T-helper 2 cell treated with Interferon-gamma antibody and Interleukin-4, amounts not matched to agents 5 μg/mL and 100 μg/mL, for 36 hours (primary cell): Measurements from ENCODE around the gene IL1RAPL1.

Experiments used
- DNase-seq: peaks from one replicate; pipeline ENCODE4 v3.0.0; 2021; ENCODE audit warnings: low spot score
- H3K27ac Mint-ChIP-seq: one replicate; pipeline ENCODE4 v1.8.0; 2021; ENCODE audit warnings: mild to moderate bottlenecking, mixed read lengths
- H3K27me3 Mint-ChIP-seq: one replicate; pipeline ENCODE4 v1.8.0; 2021; ENCODE audit warnings: low read depth, mixed read lengths
- H3K36me3 Mint-ChIP-seq: one replicate; pipeline ENCODE4 v1.8.0; 2021; ENCODE audit warnings: low read depth, mixed read lengths
- H3K4me1 Mint-ChIP-seq: one replicate; pipeline ENCODE4 v1.8.0; 2021; ENCODE audit warnings: low read depth, mixed read lengths
- H3K4me3 Mint-ChIP-seq: one replicate; pipeline ENCODE4 v1.8.0; 2022; ENCODE audit warnings: mild to moderate bottlenecking, moderate library complexity, mixed read lengths
- H3K9me3 Mint-ChIP-seq: one replicate; pipeline ENCODE4 v1.8.0; 2021; ENCODE audit warnings: mixed read lengths

IL1RAPL1 gene

GRCh38 chrX:29653721-29654120 lies 1066.5 kb downstream of the IL1RAPL1 start:
- H3K9me3 Mint-ChIP-seq, result no peaks in the 10 kb centered on the region
- DNase-seq, result no peak
- no peaks in the 10 kb centered on the region for H3K27me3 Mint-ChIP-seq
- H3K4me1 Mint-ChIP-seq, result no peaks in the 10 kb centered on the region
- H3K4me3 Mint-ChIP-seq, result no peak overlapping the region
- no peak overlapping the region for H3K27ac Mint-ChIP-seq
- no peaks in the 10 kb centered on the region for H3K36me3 Mint-ChIP-seq

GRCh38 chrX:29659911-29660310 lies 1072.7 kb downstream of the IL1RAPL1 start:
- Mint-ChIP-seq H3K4me3 (no peak overlapping the region), H3K27ac (no peak overlapping the region), H3K36me3 (no peaks in the 10 kb centered on the region), H3K27me3 (no peaks in the 10 kb centered on the region), H3K9me3 (no peaks in the 10 kb centered on the region), H3K4me1 (no peaks in the 10 kb centered on the region)
- no peak for DNase-seq

- H3K36me3 Mint-ChIP-seq, result no peaks in the 10 kb centered on the region
- H3K4me3 Mint-ChIP-seq, result no peak overlapping the region
- H3K4me1 Mint-ChIP-seq, result no peaks in the 10 kb centered on the region
- no peak for DNase-seq
- no peaks in the 10 kb centered on the region for H3K9me3 Mint-ChIP-seq
- no peak overlapping the region for H3K27ac Mint-ChIP-seq
- H3K27me3 Mint-ChIP-seq, result no peaks in the 10 kb centered on the region
Measured at GRCh38 chrX:29661290-29661689, 1074.0 kb downstream of the IL1RAPL1 start.

- H3K9me3 Mint-ChIP-seq, result no peaks in the 10 kb centered on the region
- H3K27ac Mint-ChIP-seq, result no peak overlapping the region
- no peaks in the 10 kb centered on the region for H3K36me3 Mint-ChIP-seq
- H3K27me3 Mint-ChIP-seq, result no peaks in the 10 kb centered on the region
- no peak for DNase-seq
- no peak overlapping the region for H3K4me3 Mint-ChIP-seq
- no peaks in the 10 kb centered on the region for H3K4me1 Mint-ChIP-seq
Measured at GRCh38 chrX:29662101-29662500, 1074.9 kb downstream of the IL1RAPL1 start.

GRCh38 chrX:29662759-29663503 lies 1075.7 kb downstream of the IL1RAPL1 start:
- Mint-ChIP-seq H3K9me3 (no peaks in the 10 kb centered on the region), H3K27ac (no peak overlapping the region), H3K36me3 (no peaks in the 10 kb centered on the region), H3K4me3 (no peak overlapping the region), H3K27me3 (no peaks in the 10 kb centered on the region), H3K4me1 (no peaks in the 10 kb centered on the region)
- no peak for DNase-seq

GRCh38 chrX:29665532-29665931 lies 1078.3 kb downstream of the IL1RAPL1 start:
- no peaks in the 10 kb centered on the region for H3K9me3 Mint-ChIP-seq
- no peaks in the 10 kb centered on the region for H3K27me3 Mint-ChIP-seq
- no peaks in the 10 kb centered on the region for H3K4me1 Mint-ChIP-seq
- H3K27ac Mint-ChIP-seq, result no peak overlapping the region
- no peak for DNase-seq
- H3K4me3 Mint-ChIP-seq, result no peak overlapping the region
- no peaks in the 10 kb centered on the region for H3K36me3 Mint-ChIP-seq

GRCh38 chrX:29666366-29666765 lies 1079.1 kb downstream of the IL1RAPL1 start:
- no peak overlapping the region for H3K4me3 Mint-ChIP-seq
- H3K9me3 Mint-ChIP-seq, result no peaks in the 10 kb centered on the region
- H3K27me3 Mint-ChIP-seq, result no peaks in the 10 kb centered on the region
- H3K27ac Mint-ChIP-seq, result no peak overlapping the region
- H3K4me1 Mint-ChIP-seq, result no peaks in the 10 kb centered on the region
- no peaks in the 10 kb centered on the region for H3K36me3 Mint-ChIP-seq
- no peak for DNase-seq

- Mint-ChIP-seq H3K27ac (no peak overlapping the region), H3K36me3 (no peaks in the 10 kb centered on the region), H3K4me1 (no peaks in the 10 kb centered on the region), H3K9me3 (peaks cover 3% of the 10 kb centered on the region), H3K4me3 (no peak overlapping the region), H3K27me3 (no peaks in the 10 kb centered on the region)
- DNase-seq, result no peak
Measured at GRCh38 chrX:29671421-29671820, 1084.2 kb downstream of the IL1RAPL1 start.

GRCh38 chrX:29687687-29688086 lies 1100.4 kb downstream of the IL1RAPL1 start:
- Mint-ChIP-seq H3K4me1 (no peaks in the 10 kb centered on the region), H3K27ac (no peak overlapping the region), H3K9me3 (no peaks in the 10 kb centered on the region), H3K27me3 (no peaks in the 10 kb centered on the region), H3K4me3 (no peak overlapping the region), H3K36me3 (no peaks in the 10 kb centered on the region)
- no peak for DNase-seq

- H3K4me1 Mint-ChIP-seq, result no peaks in the 10 kb centered on the region
- H3K36me3 Mint-ChIP-seq, result no peaks in the 10 kb centered on the region
- no peaks in the 10 kb centered on the region for H3K9me3 Mint-ChIP-seq
- DNase-seq, result no peak
- H3K27ac Mint-ChIP-seq, result no peak overlapping the region
- no peak overlapping the region for H3K4me3 Mint-ChIP-seq
- H3K27me3 Mint-ChIP-seq, result no peaks in the 10 kb centered on the region
Measured at GRCh38 chrX:29690061-29690460, 1102.8 kb downstream of the IL1RAPL1 start.

- H3K9me3 Mint-ChIP-seq, result no peaks in the 10 kb centered on the region
Measured at GRCh38 chrX:29691044-29691443, 1103.8 kb downstream of the IL1RAPL1 start.

GRCh38 chrX:29693912-29694311 lies 1106.7 kb downstream of the IL1RAPL1 start:
- no peak overlapping the region for H3K4me3 Mint-ChIP-seq
- no peaks in the 10 kb centered on the region for H3K9me3 Mint-ChIP-seq
- no peaks in the 10 kb centered on the region for H3K36me3 Mint-ChIP-seq

More at GRCh38 chrX:29691044-29691443, 1103.8 kb downstream of the IL1RAPL1 start:
- Mint-ChIP-seq H3K4me3 (no peak overlapping the region), H3K27me3 (no peaks in the 10 kb centered on the region), H3K4me1 (no peaks in the 10 kb centered on the region), H3K36me3 (no peaks in the 10 kb centered on the region), H3K27ac (no peak overlapping the region)
- no peak for DNase-seq

GRCh38 chrX:29699239-29699638 lies 1112.0 kb downstream of the IL1RAPL1 start:
- DNase-seq, result no peak
- peaks cover 5% of the 10 kb centered on the region for H3K9me3 Mint-ChIP-seq
- H3K4me3 Mint-ChIP-seq, result no peak overlapping the region
- no peaks in the 10 kb centered on the region for H3K27me3 Mint-ChIP-seq
- H3K36me3 Mint-ChIP-seq, result no peaks in the 10 kb centered on the region
- H3K27ac Mint-ChIP-seq, result no peak overlapping the region
- H3K4me1 Mint-ChIP-seq, result no peaks in the 10 kb centered on the region

More at GRCh38 chrX:29693912-29694311, 1106.7 kb downstream of the IL1RAPL1 start:
- H3K27me3 Mint-ChIP-seq, result no peaks in the 10 kb centered on the region
- H3K27ac Mint-ChIP-seq, result no peak overlapping the region
- no peaks in the 10 kb centered on the region for H3K4me1 Mint-ChIP-seq
- no peak for DNase-seq

GRCh38 chrX:29707088-29707487 lies 1119.8 kb downstream of the IL1RAPL1 start:
- Mint-ChIP-seq H3K27ac (no peak overlapping the region), H3K4me3 (no peak overlapping the region), H3K27me3 (no peaks in the 10 kb centered on the region), H3K36me3 (no peaks in the 10 kb centered on the region), H3K9me3 (peaks cover 8% of the 10 kb centered on the region), H3K4me1 (no peaks in the 10 kb centered on the region)
- DNase-seq, result no peak

GRCh38 chrX:29721152-29721551 lies 1133.9 kb downstream of the IL1RAPL1 start:
- Mint-ChIP-seq H3K27ac (no peak overlapping the region), H3K4me1 (no peaks in the 10 kb centered on the region), H3K27me3 (no peaks in the 10 kb centered on the region), H3K9me3 (peaks cover 5% of the 10 kb centered on the region), H3K36me3 (no peaks in the 10 kb centered on the region), H3K4me3 (no peak overlapping the region)
- DNase-seq, result no peak
